Breast epithelium (tissue), 3 donors: ENCODE data around the gene CDH8.

Source experiments
- CTCF ChIP-seq, 3 donors: fragments of 450-650 bp; IDR thresholded peaks; one replicate each; pipeline ENCODE4 v1.5.1; 2016 to 2017; ENCODE audit warnings: antibody characterized with exemption in 3 of 3, mild to moderate bottlenecking in 3 of 3, moderate library complexity in 3 of 3
- POLR2A ChIP-seq: fragments of 450-650 bp; IDR thresholded peaks from one replicate; pipeline ENCODE4 v1.6.1; 2016; ENCODE audit warnings: antibody characterized with exemption, mild to moderate bottlenecking, moderate library complexity

- TF ChIP-seq CTCF (IDR thresholded peaks at IDR 0.05) = no peak
- TF ChIP-seq POLR2A = no peak
Observed at GRCh38 chr16:61792194-61792909, 243.9 kb downstream of the CDH8 start.
